ENCODE results near the gene PKLR. TPM values are rescaled to one million over a fixed set of nuclear protein-coding genes. Genes with fewer than 3 reads are reported as not detected.

Gene PKLR
- total RNA-seq, 1 experiment from 2014 or later, result not detected

DNA sequence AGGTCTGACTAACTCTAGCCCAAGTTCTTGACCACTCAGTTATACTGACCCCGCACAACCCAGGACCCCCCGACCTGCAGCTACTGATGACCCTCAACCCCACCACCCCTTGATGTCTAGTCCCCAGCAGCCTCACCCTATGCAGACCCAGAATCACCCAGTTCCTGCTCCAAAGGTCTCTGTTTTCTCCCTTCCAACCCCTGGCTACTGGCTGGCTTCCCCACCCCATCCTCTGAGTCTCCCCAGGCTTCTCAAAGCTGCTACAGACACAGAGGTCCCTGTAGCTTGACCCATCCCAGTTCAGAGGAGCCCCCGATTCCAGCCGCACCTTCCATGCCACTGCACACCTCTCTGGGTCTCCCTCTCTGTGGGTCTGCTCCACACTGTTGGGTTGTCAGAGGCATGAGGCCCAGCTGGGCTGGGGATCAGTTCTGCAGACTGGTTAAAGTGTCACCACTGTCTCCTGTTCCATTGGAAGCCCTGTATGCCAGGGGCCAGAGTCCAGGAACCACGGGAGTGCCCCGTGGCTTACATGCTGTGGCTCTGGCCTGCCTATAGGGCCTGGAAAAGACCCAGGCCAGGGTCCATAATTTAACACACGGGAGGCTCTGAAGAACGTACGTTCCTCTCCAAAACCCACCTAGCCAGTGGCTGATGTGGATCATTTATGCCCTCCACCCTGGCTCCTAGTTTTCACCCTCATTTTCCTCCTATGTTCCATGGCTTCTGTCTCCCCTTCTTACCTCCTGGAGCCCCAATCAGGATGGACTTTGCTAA lies 497 bp downstream of the PKLR start:
- intact Hi-C loops (cut with micrococcal nuclease; ENCODE audit: unreplicated experiment), result no loop called here
- Mint-ChIP-seq H3K27ac (ENCODE audit: unreplicated experiment) (no peak overlapping the region), H3K27me3 (ENCODE audit: unreplicated experiment) (peaks cover 26% of the 10 kb centered on the region), H3K4me3 (ENCODE audit: low read depth, unreplicated experiment) (no peak overlapping the region), H3K9me3 (ENCODE audit: low read depth, unreplicated experiment) (no peaks in the 10 kb centered on the region), H3K36me3 (ENCODE audit: insufficient read depth, unreplicated experiment) (no peaks in the 10 kb centered on the region), H3K4me1 (ENCODE audit: low read depth, unreplicated experiment) (peaks cover 20% of the 10 kb centered on the region)
- CTCF ChIA-PET, result no interaction called here
- TF ChIP-seq, protein P1, sequence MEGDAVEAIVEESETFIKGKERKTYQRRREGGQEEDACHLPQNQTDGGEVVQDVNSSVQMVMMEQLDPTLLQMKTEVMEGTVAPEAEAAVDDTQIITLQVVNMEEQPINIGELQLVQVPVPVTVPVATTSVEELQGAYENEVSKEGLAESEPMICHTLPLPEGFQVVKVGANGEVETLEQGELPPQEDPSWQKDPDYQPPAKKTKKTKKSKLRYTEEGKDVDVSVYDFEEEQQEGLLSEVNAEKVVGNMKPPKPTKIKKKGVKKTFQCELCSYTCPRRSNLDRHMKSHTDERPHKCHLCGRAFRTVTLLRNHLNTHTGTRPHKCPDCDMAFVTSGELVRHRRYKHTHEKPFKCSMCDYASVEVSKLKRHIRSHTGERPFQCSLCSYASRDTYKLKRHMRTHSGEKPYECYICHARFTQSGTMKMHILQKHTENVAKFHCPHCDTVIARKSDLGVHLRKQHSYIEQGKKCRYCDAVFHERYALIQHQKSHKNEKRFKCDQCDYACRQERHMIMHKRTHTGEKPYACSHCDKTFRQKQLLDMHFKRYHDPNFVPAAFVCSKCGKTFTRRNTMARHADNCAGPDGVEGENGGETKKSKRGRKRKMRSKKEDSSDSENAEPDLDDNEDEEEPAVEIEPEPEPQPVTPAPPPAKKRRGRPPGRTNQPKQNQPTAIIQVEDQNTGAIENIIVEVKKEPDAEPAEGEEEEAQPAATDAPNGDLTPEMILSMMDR (IDR thresholded peaks at IDR 0.05; ENCODE audit: unreplicated experiment), result no peak
- DNase-seq, result no peak
- BruUV-seq (replicated peaks), result no TSS peak

DNA sequence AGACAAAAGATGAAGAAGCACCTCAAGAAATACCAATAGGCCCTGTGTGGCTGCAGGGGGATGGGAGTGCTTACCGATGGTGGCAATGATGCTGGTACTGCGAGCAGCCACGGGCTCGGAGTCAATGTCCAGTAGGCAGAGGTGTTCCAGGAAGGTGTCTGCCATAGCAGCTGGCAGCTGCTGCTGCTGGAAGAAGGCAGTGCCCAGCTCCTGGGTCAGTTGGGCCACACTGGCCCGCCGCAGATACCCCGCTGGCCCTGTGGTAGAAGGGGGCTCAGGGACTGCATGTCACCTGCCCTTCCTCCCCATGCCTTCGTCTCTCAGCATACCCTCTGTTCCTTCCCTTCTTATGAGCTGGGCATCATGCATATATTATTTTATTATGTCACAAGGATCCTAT lies 1.2 kb downstream of the PKLR start:
- CTCF ChIA-PET, result no interaction called here
- Mint-ChIP-seq H3K4me3 (ENCODE audit: low read depth, unreplicated experiment) (no peak overlapping the region), H3K36me3 (ENCODE audit: insufficient read depth, unreplicated experiment) (no peaks in the 10 kb centered on the region), H3K27me3 (ENCODE audit: unreplicated experiment) (peaks cover 33% of the 10 kb centered on the region), H3K27ac (ENCODE audit: unreplicated experiment) (no peak overlapping the region), H3K9me3 (ENCODE audit: low read depth, unreplicated experiment) (no peaks in the 10 kb centered on the region), H3K4me1 (ENCODE audit: low read depth, unreplicated experiment) (peaks cover 15% of the 10 kb centered on the region)
- TF ChIP-seq, protein P1 (IDR thresholded peaks at IDR 0.05; ENCODE audit: unreplicated experiment), result no peak
- intact Hi-C loops (cut with micrococcal nuclease; ENCODE audit: unreplicated experiment), result no loop called here
- DNase-seq, result no peak
- BruUV-seq (replicated peaks), result no TSS peak

DNA sequence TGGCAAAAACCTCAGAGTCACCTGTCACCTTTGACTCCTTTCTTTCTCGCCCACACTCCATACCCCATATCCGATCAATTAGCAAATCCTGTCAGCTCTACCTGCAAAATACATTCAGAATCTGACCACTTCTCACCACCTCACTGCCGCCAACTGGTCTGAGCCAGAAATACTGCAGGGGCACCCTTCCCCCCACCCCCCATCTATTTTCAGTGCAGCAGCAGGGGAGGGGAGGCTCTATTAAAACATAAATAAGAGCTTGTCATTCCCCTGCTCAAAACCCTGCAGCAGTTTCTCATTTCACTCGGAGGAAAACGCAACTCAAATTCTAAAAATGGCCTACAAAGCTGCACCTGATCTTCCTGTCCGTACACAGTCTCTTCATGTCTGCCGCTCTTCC lies 3.9 kb downstream of the PKLR start:
- Mint-ChIP-seq H3K27ac (ENCODE audit: unreplicated experiment) (no peak overlapping the region), H3K4me3 (ENCODE audit: low read depth, unreplicated experiment) (no peak overlapping the region), H3K4me1 (ENCODE audit: low read depth, unreplicated experiment) (no peaks in the 10 kb centered on the region), H3K36me3 (ENCODE audit: insufficient read depth, unreplicated experiment) (no peaks in the 10 kb centered on the region), H3K9me3 (ENCODE audit: low read depth, unreplicated experiment) (no peaks in the 10 kb centered on the region), H3K27me3 (ENCODE audit: unreplicated experiment) (peaks cover 42% of the 10 kb centered on the region)
- no peak for DNase-seq
- CTCF ChIA-PET, result interaction anchor here (0.6 kb wide), 1 partner anchor 22 kb away, joined by 5 read pairs; no protein-coding TSS in a partner anchor
- TF ChIP-seq, protein P1 (IDR thresholded peaks at IDR 0.05; ENCODE audit: unreplicated experiment), result no peak
- intact Hi-C loops (cut with micrococcal nuclease; ENCODE audit: unreplicated experiment), result no loop called here
- BruUV-seq (replicated peaks), result no TSS peak

DNA sequence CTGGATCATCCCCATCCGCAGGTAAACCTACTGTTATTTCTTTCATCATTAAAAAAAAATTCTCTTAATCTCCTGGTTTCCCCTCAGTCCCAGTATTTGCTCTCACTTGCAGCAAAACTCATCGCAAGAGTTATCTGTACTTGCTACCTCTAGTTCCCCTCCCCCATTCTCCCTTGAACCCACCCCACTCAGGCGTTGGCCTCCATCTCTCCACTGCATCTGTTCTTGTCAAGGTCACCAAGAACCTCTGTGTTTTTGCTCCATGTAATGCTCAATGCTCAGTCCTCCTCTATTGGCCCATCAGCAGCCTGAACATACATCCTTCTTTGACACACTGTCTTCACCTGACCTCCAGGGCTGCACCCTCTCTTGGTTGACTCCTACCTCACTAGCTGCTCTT lies 4.6 kb downstream of the PKLR start:
- H3K9me3 Mint-ChIP-seq (ENCODE audit: low read depth, unreplicated experiment), result no peaks in the 10 kb centered on the region
- intact Hi-C loops (cut with micrococcal nuclease; ENCODE audit: unreplicated experiment), result no loop called here
- H3K27ac Mint-ChIP-seq (ENCODE audit: unreplicated experiment), result no peak overlapping the region
- peaks cover 42% of the 10 kb centered on the region for H3K27me3 Mint-ChIP-seq (ENCODE audit: unreplicated experiment)
- no TSS peak for BruUV-seq (replicated peaks)
- DNase-seq, result no peak
- no peaks in the 10 kb centered on the region for H3K36me3 Mint-ChIP-seq (ENCODE audit: insufficient read depth, unreplicated experiment)
- H3K4me3 Mint-ChIP-seq (ENCODE audit: low read depth, unreplicated experiment), result no peak overlapping the region
- no peaks in the 10 kb centered on the region for H3K4me1 Mint-ChIP-seq (ENCODE audit: low read depth, unreplicated experiment)
- CTCF ChIA-PET, result no interaction called here
- TF ChIP-seq, protein P1 (IDR thresholded peaks at IDR 0.05; ENCODE audit: unreplicated experiment), result no peak
